Measurements from ENCODE around the gene CABP7.

CABP7 gene

DNA sequence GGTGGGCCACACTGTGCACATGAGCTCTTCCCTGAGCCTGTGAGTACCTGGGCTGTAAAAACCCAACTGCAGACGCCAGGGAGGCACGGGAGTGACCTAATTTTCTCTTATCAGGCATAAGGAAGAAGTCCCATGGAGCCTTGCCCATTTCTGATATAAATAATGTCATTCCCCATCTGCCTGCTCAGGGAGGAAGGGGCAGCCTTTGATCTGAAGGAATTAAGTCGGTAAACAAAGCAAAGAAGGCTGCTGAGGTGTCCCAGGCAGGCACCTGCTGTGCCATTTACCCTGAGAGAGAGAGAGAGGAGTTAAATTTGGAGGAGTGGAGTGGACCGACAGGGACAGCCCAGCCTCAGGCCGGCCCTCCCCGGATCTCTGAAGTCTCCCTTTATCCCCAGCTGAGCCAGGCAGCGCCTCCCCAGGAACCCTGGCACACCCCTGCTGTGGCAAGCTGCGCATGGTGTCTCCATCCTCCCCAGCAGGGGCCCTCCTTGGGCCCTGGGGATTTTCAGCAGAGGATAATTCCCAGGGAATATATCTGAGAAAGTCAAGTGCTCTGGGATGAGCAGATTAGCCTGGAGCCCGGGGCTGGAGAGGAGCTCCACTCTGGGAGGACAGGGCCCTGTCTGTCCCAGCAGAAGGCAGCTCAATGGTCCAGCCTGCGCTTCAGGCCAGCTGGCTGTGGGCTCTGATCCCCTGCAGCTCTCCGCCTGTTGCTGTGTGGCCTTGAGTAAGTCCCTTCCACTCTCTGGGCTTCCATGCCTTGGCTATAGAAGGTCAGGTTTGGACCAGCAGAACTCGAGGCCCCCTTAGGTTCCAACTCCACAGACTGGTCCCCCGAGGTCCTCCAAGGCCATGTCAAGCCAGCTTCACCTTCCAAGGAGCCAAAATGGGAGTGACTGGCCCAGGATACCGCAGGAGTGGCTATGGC is 17.5 kb upstream of the CABP7 start:
- no peak for DNase-seq (ENCODE audit: low read depth)

DNA sequence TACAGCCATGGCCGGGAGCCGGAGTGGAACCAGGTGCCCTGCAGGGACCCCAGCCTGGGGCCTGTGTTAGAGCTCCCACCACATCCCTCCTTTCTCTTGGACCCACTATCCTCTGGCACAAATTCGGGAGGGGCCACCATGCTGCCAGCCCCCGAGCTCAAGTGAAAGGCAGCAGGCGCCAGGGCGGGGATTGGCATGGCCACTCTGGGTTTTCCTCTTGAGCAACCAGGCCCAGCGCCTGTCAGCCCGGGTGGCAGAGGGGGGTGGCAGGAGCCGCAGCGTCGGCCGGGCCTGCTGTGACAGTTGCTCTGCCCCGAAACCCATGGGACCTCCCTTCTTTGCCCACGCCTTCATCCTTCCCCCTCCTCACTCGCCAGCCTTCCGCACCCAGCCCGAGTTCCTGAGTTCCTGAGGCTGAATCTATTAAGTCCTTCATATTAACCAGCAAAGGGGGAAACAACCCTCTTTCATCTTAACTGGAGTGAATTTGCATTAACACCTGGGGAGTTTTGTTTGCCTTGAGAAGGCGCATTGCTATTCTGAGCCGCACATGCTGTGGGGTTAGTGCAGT is 16.8 kb upstream of the CABP7 start:
- no peak for DNase-seq (ENCODE audit: low read depth)

DNA sequence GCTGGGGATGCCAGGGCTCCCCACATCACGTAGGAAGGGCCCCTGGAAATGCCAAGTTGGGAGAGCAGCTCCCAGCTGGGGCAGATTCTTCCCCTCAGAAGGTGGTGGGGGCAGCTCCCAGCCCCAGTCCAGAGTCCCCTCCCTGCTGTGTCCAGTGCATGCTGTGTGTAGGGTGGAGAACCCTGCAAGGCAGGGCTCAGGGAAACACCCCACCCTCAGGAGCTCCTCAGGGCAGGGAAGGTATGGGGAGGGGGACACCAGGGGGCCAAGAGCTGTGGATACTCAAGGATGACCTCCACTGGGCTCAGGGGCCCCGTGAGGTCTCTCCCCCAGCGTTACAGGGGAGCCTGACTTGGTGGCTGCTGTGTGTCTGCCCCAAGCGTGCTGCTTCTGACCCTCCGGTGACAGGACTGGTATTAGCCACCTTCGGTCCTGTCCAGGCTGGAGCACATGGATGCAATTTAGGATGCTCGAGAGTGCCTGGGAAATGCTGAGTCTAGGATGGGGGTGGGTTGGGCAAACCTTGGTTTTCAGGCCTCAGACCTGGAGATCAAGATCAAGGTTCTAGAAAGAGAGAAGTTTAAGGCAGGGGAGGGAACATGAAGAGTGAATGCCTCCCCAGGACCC is 16.1 kb upstream of the CABP7 start:
- no peak for DNase-seq (ENCODE audit: low read depth)

DNA sequence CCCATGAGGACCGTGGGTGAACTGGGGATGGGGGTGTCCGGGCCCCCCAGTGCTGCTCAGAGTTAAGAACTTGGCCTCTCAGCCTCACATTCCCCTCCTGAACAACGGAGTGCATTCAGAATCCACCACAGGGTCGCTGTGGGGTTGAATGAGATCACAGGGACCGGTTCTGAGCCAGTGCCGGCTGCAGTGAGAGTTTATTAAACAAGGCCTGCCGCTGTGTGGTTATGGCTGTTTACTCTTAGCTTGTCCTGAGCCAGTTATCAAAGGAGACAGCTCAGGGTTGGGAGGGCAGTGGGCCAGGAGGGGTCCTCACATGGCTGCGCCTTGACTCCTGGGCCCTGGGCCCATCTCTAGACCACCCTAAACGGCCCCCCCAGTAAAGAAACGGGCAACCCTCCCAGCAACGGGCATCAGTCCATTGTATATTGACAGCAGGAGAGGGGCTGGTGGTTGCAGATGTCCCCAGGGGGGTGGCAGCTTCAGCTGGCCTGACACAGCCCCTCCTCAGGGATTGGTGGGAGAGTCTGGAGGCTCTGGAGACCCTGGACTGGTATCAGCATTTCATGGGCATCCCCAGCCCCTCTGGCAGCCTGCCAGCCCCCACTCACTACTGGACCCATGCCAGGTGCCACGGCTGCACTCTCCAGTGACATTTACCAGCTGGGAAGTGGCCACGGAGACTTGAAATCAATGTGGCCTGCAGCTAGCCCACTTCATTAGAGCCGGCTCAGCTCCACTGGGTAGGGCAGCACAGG is 15.1 kb upstream of the CABP7 start:
- DNase-seq (ENCODE audit: low read depth): no peak

DNA sequence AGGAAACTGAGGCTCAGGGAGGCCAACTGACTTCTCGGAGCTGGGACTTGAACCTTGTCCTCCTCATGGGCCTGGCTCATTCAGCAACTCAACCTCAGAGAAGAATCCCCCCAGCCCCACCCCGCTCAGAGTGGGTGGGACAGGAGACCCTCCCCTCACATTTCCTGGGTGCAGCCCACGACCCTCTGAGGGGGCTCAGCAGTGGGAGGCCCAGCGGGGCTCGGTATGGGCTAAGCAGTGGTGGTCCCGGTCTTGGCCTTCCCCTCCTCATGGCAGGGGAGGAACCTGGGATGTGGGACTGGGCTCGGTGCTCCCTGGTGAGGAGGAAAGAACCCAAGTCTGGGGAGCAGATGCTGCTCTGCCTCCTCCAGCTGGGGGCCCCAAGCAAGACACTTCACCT is 14.2 kb upstream of the CABP7 start:
- no peak for DNase-seq (ENCODE audit: low read depth)

DNA sequence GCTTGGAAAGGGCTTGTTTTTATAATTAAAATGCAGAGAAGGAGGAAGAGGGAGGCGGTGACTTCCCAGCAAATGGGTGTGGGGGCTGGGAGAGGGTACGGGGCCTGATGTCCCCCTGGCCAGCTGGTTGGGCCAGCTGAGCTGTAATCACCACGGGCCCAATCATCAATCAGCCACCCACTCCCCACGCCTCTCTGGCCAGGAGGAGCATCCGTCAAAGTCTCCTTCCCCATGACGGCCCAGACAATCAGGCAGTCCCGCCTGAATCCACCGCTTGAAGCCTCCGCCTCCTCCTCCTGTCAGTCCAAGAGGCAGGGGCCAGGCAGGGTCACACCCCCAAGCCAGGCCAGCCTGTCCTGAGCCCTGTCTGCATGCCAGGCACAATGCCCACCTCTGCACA is 13.3 kb upstream of the CABP7 start:
- no peak for DNase-seq (ENCODE audit: low read depth)

DNA sequence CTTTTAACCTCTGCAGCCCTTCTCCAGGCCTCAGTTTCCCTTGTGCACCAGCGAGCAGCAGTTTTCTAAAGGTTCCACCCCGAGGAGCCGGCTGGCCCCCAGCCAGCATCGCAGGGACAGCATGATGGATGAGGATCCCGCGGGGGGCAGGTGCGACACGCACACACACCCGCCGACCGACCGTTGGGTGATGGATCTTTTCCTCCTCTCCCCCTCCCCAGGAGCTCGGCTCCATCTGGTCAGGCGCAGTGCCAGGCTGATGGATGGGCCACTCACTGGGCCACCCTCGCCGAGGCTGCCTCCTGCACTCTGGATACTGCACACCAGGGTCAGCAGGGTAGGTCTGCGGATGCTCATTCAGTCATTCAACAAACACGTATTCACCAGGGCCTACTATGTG is 12.8 kb upstream of the CABP7 start:
- DNase-seq (ENCODE audit: low read depth): no peak

DNA sequence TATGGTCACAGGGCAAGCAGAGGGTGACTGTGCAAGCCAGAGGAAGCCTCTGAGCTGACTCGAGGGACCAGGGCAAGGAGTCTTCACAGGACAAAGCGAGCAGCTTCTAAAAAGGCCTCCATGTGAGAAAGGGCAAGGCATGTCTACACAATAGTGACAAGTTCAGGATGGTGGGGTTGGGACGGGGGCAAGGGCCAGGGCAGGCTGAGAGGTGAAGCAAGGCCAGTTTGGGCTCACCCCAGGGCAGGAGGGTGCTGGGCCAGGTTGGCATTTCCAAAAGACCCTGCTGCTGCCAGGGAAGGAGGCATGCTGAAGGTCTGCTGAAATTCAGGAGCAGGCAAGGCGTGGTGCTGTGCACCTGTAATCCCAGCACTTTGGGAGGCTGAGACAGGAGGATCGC is 12.3 kb upstream of the CABP7 start:
- DNase-seq (ENCODE audit: low read depth): no peak

DNA sequence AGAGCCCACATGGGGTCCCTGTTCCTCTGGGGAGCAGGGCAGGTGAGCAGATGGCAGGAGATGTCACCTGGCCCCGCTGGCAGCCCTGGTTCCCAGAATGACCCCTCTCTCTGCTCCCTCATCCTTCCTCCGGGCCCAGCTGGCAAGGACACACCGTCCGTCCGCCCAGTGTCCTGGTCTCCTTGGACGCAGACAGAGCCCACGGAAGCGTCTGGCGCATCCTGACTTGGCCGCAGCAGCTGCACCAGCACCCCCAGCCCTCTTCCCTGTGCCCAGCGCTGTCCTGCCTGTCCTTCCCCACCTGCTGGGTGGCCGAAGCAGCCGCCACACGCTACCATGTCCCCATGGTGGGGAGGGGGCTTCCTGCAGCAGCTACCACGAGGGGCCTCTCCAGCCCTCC is 9.6 kb upstream of the CABP7 start:
- no peak for DNase-seq (ENCODE audit: low read depth)

DNA sequence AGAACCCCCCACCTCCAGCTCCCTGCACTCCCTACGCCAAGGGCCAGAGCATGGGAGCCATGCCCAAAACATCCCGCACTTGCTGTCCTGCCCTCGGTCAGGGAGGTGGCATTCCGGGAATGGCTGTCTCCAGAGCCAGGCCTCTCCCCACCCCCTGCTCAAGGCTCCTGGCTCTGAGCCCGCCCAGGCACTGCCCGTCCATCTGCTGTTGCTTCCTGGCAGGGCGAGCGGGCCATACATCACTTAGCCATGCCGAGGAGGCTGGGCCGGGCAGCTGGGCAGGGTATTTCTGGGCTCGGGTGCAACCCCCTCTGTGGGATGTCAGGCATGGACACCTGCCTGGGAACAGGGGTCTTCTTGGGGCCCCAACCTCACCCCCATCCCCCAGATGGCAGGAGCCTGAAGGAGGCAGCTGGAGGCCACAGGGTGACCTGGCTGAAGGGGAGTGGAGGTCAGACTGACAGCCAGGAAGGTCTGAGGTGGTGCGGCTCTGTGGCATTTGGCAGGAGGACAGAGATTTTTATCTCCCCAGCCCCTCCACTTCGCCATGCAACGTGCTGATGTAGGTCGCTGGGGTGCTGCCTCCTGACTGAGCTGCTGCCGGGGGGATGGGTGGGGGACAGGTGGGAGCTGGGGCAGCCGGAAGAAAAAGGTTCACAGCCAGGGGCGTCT is 8.7 kb upstream of the CABP7 start:
- no peak for DNase-seq (ENCODE audit: low read depth)

DNA sequence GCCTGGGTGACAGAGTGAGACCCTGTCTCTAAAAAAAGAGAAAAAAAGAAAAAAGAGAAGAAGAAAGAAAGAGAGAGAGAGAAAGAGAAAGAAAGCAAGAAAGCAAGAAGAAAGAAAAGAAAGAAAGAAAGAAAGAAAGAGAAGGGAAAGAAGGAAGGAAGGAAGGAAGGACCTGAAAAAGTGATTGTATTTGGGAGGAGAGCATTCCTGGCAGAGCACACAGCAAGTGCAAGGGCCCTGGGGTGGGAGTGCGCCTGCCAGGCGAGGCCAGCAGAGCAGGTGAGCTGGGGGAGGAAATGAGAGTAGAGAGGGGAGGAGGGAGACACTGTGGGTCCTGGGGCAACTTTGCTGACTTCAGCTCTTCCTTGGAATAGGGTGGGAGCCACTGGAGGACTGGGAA is 7.7 kb upstream of the CABP7 start:
- DNase-seq (ENCODE audit: low read depth): no peak

DNA sequence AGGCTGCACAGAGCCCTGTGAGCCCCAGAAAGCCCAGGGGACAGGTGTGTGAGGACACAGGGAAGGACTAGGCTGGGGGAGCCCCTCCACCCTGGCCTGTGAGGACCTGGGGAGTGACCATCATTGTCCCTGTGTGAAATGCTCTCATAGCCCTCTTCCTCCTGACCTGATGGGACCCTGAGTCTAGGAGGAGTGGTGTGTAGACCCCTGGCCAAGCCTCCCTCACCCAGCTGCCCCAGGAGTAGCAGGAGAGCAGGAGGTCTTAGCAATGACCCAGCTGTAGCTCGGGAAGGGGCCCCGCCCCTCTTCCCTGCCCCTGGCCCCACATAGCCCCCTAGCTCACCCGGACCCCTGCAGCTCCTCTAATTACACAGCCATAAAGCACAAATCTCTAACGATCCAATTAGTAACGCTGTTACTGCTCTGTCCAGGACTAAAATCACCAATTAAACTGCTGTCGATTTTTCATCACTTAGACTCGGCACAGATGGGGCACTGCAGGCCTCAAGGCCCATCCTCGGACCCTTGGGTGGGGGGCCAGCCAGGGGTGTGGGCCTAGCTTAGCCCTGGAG is 6.6 kb upstream of the CABP7 start:
- no peak for DNase-seq (ENCODE audit: low read depth)

DNA sequence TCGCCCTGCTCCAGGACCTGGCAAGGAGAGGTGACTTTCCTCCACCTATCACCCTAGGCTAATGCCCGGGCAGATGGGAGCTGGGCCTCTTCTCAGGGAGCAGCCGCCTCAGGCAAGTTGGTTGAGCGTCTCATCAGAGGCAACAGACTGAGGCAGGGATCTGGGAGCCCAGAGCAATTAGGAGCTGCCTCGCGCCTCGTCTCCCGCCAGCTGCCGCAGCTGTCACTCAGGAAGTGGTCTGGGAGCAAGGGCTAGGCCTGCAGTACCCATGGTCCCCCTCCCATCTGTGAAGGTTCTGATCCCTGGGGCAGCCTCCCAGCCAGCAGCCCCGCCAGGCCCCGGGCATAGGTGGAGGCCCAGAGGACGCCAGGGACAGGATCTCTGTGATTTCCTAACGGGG is 4.6 kb upstream of the CABP7 start:
- DNase-seq (ENCODE audit: low read depth): no peak

DNA sequence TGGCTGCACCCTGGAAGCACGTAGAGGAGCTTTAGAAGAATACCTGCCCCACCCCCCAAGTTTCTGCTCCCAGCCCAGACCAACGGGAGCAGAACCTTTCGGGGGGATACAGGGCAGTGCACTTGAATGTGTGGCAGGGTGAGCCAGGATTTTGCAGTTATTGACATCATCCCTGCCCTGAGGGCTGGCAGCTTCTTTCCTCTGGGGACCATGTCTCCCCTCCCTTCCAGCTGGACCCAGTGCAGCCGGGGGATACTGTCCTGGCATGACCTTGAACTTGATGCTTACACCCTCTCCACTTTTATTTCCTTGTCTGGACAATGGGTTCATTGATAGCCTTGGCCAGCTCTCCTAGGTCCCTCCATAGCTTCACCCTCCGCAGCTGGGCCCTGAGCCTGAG is 4.1 kb upstream of the CABP7 start:
- DNase-seq (ENCODE audit: low read depth): no peak

DNA sequence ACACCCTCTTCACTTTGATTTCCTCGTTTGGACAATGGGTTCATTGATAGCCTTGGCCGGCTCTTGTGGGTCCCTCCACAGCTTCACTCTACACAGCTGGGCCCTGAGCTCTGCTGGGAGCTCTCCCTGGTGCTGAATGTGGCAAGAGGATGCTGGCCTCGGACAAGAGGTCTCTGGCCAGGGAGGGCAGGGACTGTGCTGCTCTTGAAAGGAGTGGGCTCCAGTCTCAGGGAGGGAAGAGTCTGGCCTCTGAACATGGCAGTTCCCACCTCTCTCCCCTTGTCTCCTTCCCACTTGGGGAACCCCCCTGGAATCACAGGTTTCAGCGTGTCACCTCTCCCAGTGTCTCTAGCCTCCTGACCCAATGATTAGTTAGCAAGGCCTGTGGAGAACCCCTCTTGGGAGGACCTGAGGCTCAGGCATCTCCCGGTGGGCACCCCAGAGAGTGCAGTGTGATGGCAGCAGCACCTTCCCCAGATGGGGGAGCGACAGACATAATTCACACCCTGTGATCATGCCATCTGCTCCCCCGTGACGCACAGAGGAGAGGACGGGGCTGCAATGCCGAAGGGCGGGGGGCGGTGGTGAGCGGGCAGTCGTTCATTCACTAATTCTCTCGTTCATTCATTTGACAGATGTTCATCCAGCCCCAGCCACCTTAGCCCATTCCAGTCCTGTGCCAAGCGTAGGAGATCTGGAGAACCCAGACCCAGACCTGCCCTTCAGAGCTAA is 2.8 kb upstream of the CABP7 start:
- no peak for DNase-seq (ENCODE audit: low read depth)

DNA sequence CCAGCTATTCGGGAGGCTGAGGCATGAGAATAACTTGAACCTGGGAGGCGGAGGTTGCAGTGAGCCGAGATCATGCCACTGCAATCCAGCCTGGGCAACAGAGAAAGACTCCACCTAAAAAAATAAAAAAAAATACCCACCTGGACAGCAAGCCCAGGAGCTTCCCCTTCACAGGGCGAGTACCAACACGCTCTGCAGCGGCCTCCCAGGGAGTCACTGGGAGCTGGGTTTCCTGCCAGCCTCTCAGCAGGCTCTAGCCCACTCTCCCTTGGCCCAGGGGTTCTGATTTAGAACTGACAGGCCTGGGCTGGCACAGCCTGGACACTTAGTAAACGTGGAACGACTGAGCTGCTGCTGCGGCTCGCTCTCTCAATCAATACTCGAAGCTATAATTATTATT is 2.0 kb upstream of the CABP7 start:
- DNase-seq (ENCODE audit: low read depth): no peak

DNA sequence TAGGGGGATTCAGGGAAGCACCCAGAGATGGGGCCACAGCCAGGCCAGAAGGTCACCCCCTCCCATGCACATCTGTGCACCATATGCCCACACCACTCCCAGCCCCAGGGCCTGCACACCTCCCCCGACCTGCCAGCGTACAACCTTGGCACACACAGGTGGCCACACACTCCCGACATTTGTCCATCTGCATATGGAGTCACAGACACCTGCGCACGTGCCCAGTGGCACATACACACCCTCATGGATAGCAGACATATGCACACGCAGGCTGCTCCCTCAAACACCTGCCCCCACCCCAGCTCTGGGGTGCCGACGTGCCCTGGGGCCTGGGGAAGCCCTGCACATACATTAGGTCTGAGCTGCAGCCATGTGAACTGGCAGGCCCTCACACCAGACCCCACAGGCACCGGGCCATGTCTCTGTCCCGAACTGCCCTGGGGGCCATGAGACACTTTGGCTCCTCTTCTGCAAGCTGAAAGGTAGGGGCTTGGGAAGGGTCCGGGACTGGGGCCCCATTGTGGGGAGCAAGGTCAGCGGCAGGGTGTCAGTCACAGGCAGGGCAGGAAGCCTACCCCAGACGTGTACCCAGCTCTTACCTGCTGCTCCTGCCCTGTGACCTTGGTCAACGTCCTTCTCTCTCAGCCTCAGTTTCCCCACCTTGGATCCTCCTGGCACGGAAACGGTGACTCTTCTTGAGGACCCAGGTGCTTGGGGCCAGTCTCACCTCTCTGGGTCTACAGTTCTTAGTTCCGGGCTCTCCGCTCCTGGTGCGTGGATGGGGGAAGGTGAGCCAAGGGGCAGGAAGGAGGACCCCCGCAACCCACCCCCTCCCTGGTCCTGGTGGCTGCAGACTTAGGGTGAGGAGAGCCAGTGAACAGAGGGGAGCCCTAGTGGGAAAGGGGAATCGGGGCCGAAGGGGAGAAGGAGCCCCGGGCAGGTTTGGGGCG is 579 bp upstream of the CABP7 start:
- DNase-seq (ENCODE audit: low read depth): no peak

DNA sequence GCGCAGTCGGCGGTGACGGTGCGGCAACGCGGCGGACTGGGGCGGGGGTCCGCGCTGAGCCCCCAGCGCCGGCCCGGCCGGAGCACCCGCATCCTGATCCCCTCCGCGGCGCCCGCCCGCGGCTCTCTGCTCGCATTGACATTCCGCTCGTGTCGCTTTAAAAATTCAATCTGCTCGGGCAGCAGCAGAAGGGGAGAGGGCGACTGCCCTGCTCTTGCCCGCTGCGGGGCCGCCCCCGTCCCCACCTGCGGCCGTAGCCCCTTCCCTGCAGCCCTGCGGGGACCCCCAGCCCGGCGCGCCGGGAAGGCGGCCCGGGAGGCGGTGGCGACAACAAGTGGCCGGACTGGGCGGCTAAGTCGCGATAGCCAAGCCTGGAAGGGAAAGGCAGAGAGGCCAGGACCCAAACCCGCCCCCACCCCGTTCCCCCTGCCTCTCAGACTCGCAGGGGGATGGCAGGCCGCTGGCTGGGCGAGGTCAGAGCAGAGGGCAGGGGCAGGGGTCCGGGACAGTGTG is 1.1 kb downstream of the CABP7 start:
- no peak for DNase-seq (ENCODE audit: low read depth)

DNA sequence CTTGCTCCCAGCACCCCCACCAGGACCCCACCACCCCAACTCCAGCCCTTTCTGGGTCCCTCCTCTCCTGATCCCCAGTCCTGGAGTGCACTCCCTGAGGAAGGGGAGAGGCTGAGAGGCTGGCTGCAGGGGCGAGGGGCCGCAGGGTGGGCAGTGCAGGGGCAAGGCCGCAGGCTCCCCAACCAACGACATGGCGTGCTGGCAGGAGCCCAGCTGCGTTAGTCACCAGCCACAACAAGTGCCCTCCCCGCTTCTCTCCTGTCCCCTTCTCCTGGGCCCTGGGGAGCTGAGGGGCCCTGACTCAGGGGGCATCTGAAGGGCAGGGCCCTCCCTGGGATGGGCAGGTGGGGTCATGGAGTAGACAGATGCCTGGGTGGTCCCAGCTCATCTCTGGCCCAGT is 2.3 kb downstream of the CABP7 start:
- no peak for DNase-seq (ENCODE audit: low read depth)

DNA sequence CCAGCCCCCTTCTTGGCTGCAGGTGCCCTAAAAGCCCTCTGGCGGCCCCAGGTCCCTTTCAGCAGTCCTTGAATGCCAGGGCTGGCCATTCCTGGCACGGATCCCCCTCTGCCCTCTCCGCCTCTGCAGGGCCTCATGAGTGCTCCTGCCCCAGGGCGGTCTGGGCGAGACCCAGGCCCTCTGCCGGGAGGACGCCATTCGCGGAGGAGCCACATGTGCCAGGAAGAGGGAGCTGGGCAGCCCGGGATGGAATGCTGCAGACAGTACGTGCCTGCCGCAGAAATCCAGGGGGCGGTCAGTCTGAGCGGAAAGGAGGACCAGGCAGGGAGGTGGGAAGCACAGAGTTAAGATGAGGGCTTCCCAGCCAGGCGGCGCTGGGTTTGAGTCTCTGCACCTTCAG is 2.8 kb downstream of the CABP7 start:
- DNase-seq (ENCODE audit: low read depth): no peak
